NK-92 treated with Interleukin-12 subunit alpha and Interleukin-12 subunit beta, amount 100 ng/mL, for 24 hours (cell line): Measurements from ENCODE around the gene PAX8.

ENCODE experiments used
- DNase-seq: peaks from one replicate; lab custom pipeline; 2025; lab: John Stamatoyannopoulos, UW

Gene PAX8

DNA sequence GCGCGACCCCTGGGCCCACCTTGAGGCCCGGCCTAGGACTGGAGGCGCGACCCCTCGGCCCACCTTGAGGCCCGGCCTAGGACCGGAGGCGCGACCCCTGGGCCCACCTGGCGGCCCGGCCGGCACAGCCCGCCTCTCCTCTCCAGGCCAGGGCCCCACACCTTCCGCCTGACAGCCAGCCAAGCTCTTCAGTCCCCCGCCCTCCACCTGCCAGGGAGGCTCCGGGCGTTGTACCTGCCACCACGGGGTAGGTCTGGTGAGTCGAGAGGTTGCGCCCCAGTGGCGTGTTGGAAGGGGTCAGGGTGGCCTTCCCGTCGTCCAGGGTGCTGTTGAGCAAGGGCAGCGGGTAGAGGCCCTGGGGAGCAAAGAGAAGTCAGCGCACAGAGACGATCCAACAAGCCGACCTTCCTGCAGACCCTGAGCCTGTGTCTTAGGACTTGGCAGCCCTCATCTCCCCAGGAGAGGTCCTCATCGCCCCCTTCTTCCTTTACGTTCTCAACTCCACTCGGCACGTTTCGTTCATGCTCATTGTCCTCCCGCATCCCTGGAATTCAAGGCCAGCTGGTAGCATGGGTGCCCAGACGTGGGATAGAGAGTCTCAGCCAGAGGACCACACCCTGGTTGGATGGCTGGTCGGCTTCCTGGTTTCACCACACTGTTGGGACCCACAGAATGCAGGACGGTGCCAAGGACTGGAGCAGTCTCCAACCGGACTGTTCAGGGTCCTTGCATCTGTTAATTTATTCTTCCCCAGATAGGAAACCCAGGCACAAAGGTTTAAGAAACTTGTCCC lies 42.2 kb downstream of the PAX8 start:
- DNase-seq = no peak

DNA sequence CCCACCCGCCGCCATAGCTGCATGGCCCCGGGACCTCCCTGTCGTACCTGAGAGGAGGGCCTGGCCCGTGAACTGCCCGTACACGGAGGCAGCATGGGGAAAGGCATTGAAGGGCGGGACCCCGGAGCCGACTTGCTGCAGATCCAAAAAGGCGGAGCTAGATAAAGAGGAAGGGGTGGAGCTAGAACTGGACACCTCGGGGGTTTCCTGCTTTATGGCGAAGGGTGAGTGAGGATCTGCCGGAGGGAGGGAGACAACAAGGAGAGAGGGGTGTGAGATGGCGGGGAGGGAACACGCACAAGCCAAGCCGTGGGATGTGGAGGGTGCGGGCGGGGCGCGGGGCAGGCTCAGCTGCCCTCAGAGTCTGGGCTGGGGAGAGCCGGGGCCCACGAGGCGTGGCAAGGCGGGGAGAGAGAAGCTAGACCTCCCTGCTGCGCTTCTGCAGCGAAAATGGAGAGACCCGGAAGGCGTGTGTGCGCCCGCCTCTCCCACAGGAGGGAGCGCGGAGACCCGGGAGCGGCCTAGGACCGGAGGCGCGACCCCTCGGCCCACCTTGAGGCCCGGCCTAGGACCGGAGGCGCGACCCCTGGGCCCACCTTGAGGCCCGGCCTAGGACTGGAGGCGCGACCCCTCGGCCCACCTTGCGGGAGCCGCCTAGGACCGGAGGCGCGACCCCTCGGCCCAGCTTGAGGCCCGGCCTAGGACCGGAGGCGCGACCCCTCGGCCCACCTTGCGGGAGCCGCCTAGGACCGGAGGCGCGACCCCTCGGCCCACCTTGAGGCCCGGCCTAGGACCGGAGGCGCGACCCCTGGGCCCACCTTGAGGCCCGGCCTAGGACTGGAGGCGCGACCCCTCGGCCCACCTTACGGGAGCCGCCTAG lies 43.1 kb downstream of the PAX8 start:
- peak; percentile 50 for DNase-seq

DNA sequence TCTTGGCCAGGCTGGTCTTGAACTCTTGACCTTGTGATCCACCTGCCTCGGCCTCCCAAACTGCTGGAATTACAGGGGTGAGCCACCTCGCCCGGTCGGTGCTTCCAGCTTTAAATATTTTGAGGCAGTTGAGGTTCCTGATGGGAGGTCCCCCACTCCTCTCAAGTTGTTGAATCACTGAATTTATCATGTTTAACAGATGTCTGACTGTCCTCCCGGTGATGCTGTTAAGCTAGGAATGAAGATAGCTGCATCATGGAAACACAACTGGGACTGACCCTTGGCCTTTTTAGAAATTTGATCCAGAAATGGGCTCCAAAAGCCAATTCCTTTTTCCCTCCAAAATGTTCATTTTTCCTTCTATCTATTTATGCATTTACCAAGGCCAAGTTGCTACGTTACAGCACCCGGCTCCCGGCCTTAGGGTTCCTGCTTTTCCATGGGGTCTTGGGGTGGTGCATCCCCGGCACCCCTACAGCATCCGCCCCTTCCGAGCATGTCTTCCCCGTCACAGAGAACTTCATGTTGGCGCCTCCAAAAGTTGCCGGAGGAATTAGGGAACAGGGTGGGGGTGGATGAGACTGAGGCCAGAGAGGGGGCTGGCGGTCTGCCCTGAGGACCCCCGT lies 43.9 kb downstream of the PAX8 start:
- no peak for DNase-seq

DNA sequence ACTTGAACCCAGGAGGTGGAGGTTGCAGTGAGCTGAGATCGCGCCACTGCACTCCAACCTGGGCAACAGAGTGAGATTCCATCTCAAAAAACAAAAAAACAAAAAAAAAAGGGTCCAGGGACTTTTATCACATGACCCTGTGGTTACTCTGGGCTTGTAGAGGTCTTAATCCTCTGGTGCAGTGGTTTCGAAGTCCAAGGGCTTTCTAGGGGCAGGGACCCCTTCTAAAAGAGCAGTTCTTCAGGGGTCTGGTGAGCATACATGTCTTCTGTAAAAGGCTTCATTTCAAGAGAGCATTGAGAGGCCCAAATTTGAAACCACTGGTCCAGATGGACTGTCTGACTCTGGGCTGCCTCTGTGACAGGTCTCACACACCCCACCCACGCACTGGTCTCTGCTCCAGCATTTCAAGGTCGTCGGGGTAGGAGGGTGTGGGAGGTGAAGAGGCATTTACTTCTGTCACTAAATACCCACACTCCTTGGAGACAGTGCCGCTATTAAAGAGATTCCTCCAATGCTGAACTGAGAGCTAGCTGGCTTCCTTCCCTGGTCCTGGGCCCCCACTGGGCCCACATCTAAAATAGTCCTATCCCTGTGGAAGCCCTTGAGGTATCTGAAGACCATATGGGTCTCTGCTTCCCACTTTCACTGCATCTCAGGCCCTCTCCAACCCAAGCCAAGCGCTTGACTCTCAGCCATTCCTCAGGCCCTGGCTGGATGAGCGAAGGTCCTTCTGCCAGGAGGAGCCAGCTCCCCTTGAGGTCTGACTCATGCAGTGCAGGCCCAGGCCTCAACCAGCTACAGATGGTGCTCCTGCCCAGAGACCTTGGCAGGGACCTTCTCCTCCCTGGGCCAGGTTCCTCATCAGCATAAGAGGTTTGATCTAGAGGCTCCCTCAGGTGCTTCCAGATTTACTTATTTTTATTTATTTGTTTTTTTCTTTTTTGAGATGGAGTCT lies 44.8 kb downstream of the PAX8 start:
- DNase-seq = peak; percentile 28

DNA sequence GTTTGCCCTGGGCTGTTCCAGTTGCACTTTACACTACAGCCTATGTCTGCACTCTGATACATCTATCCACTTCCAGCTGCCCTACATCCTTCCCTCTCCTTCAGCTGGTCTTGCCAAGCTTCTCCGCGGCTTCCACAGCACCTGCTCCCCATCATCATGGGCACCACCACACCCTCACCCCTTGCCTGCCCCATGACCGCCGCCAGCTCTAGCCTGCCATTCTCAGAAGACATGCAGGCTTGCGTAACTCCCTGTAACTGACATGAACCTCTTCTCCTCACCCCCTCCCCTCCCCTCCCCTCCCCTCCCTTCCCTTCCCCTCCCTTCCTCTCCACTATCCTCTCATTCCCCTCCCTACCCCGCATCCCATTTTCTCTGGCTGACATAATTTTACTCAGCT lies 46.0 kb downstream of the PAX8 start:
- DNase-seq = no peak

DNA sequence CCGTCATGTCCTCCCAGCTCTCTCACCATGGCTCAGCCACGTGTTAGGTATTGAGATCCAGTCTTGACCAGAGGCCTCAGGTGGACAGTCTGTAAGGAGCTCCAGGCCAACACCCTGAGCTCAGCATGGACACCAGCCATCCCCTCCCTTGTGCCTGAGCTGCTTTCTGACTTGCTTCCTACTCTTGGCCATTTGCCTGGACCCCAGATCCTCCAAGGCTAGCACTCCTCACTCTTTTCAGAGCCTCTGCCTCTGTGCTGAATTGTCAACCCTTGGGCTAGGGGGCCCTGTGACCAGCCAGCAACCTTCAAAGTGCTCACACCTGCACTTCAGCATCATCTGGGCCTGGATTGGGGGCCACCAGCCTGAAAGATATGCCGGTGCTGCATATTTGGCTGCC lies 46.6 kb downstream of the PAX8 start:
- DNase-seq = no peak

DNA sequence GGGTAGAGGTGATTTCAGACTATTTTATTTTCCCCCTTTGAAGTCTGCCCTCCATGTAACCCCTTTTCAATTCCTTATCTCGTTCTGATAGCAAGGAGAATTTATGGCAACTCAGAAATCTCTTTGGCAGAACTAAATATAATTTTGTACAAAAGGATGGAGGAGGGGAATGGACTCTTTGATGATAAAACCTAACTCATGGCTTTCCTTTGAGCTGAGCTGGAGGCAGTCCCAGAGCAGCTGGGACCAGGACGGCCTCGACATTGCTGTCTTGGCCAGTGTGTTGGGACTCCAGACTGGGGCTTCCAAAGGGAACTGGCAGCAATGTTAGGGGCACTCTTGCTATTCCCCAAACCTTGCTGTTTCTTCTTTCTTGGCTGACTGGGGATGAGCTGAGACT lies 47.7 kb downstream of the PAX8 start:
- no peak for DNase-seq

DNA sequence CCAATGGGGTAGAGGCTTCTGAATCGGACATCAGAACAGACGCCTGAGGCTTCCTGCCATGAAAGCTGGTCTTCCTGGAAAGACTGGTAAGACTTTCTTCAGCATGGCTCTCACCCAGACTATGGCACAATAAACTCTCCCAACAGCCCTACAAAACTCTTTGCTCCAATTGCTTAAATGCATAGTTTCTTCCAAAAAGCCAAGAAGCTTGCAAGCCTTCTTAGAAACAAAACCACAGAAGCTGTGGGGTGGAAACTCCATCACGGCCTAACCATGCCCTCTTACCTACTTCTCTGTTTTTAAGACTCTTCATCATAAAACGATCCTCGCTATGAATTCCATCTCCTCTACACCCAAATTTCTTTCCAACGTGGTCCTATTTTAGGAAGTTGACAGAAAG lies 48.2 kb downstream of the PAX8 start:
- DNase-seq = no peak

DNA sequence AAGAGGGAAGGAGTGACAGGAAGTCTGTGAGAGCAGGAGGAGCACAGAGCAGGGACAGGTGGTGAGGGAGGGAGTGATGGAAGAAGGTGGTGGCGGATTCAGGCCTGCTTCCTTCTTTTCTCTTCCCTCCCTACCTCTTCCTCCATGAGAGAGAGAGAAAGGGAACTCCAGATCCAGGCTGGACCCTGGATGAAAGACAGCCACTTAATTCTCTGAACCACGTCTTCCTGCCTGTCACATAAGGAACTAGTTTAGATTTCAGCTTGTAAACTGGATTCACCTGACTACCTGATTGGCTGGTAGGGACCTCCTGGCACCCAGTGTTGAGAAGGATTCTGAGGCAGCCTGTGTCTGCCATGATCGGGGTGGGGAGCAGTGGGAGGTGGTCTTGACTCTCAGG lies 48.9 kb downstream of the PAX8 start:
- DNase-seq = no peak

DNA sequence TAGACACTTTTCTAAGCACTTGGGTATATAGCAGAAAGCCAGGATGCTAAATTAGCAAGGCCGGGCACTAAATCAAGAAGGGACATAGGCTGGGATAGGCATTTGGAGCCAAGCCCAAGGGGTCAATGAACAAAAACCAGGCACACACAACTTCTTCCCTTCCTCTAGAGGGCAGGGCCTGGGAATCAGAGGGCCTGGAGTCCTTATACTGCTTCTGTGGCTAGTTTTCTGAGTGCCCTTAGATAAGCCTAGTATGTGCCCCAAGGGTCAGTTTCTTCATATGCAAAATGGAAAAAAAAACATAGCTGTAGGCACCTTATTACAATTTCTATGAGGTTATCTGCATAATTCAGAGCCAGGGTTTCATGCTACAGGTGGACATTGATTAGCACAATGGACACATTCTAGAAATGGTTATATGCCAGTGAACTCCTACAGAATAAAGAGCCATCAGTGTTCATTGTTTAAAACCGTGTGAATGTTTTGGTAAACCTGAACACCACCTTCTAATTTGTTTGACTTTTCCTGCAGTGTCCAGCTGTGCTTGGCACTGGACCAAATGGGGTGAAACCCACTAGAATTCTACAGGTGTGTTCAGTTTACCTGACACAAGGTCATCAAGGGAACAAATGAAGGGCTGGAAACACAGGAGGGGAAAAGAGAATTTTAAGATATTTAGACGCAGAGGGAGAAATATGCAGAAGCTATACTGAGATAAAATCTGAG lies 49.6 kb downstream of the PAX8 start:
- no peak for DNase-seq

DNA sequence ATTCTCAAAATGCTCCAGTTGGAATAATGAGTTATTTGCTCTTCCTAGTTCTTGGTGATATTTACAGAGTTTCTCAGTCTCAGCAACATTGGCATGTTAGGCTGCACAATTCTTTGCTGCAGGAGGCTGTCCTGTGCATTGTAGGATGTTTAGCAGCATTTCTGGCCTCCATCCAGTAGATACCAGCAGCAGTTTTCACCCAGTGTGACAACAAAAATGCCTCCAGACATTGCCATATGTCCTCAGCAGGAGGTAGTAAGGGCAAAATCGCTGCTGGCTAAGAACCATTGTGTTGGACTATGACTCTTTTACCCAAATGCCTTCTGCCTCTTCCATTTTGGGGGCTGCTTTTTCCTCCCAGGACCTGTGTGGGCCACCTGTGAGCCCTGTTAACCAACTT lies 50.4 kb downstream of the PAX8 start:
- DNase-seq = no peak

DNA sequence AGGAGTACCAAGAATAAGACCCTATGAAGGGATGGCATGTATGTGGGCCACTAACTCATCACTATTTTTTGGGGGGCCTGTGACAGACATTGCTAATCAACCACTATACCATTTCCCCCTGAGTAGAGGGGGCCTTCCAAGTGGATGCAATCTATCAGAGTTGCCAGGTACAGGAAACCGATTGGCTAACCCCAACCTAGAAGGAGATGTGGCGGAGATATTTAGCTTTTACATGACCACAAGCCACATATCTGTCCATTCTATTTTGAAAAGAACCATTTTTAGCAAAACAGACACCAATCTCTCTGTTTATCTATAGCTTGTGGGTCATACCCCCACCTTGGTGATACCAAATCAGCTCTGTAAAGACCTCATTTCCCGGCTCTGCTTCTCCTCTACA lies 51.0 kb downstream of the PAX8 start:
- DNase-seq = no peak

DNA sequence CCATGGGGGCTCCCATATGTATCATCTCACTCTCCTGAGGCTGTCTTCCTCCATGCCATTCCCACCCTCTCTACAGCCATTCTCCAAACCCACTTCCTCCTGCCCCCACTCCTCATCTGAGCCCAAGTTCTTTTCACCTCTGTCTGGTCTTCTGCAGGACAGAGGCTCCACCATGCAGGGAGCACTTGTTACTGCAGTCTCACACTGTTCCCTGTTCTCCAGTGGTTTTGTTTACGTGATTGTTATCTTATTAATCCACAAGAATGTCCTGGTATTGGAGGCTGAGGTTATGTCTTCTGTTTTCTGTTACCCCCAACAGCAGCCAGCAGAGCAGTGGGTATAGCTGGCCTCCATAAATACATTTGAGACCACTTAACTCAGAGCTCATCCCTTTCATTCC lies 51.4 kb downstream of the PAX8 start:
- no peak for DNase-seq

DNA sequence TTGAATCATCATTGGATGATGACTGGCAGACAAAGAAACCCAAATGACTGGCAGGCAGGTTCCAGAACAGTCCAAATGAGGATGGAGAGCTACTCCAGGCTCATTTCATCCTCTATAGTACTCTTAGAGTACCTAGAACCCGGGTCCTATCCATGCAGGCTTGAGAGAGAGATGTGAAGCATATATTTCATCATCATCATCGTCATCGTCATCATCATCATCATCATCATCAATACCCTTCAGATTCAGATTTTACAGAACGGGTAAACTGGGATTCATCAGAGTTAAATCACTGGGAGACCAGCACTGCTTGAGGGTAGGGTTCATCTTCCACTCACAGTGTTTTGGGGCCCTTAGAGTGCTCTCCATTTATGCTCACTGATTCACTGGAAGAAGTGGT lies 52.3 kb downstream of the PAX8 start:
- no peak for DNase-seq

DNA sequence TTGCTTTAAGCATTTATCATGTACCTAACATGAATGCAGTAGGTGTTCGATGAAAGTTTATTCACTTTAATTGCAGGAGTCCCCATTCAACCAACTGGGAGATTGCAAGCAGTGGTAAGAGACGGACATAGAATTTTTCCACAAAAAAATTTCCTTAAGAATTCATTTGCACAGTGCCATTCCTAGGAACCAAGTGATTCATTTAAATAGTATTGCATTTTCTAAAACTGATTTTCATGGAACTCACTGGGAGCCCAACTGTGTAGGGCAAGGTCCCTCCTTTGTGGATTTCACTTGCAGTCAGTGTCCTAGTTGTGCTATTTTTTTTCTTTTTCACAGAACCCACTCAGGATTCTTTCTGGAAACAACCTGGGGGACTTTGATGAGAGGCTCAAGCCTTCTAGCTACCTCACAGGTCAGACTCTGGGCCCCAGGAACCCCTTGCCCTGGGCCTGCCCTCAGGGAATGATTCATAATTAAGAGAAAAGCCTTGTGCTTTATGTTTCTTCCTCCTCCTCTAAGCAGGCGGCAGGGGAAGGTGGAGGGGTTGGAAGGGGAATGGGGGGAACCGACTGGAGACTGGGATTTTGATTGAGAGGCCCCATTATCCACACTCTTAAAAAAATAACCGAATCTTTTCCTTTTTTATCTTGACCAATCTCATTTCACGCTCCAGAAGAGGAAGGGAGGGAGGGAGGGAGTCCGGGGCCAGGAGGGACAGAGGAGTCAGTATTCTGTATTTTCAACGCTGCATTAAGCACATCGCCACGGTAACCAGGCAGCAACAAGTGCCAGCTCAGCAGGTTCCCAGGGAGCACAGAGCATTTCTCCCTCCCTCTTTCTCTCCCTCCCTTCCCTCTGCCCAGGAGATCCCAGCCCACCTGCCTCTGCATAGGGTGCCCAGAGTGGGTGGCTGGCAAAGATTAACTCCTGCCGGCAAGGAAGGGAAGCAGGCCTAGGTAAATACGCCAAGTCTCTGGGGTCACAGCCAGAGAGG lies 53.2 kb downstream of the PAX8 start:
- no peak for DNase-seq

DNA sequence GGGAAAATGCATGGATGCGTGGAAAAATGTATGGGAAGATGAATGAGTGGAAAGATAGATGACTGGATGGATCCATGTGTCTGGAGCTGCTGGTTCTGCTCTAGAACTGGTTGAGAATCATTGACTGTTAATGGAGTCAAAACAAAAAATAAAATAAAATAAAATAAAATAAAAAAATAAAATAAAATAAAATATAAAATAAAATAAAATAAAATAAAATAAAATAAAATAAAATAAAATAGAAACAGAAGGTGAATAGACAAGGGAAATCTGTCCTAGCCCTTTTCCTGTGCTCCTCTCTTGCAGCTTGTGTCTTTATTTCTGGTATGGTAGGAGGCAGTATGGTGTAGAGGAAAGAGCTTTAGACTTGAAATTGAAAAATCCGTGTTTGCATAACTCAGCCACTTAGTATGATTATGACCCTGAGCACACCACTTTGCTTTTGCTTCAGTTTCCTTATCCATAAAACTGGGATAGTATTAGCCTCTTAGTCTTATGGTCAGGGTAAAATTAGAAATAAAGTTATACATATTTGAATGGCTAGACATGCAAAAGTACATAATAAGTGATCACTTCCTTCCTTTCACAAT lies 54.0 kb downstream of the PAX8 start:
- no peak for DNase-seq

DNA sequence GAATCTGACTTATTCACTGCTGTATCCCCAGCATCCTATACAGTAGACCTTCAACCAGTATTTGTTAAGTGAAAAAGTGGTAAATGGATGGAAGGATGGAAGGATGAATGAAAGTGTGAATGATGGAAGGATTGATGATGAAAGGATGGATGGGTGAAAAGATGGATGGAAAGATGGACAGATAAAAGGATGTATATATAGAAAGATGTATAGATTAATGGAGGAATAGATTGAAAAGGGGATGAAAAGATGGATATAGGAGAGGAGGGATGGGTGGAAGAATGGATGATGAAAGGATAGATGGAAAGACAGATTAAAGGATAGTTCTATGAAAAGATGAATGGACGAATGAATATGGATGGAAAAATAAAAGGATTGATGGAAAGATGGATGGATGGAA lies 54.9 kb downstream of the PAX8 start:
- DNase-seq = no peak

DNA sequence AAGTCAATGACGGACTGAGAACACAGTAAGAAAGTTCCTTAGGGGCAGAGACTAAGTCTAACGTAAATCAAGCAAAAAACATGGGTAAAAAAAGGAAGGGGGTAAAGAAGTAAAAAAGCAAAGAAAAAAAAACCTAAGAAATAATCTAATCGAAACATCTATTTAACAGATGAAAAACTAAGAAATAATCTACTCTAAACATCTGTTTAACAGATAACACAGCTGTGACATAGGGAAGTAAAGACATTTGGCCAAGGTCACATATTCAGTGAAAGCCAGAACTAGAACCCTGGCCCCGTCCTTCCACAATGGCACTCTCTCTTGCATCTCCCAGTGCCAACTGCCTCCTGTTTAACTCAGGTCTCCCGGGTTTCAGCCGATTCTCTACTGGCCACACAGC lies 56.9 kb downstream of the PAX8 start:
- no peak for DNase-seq

DNA sequence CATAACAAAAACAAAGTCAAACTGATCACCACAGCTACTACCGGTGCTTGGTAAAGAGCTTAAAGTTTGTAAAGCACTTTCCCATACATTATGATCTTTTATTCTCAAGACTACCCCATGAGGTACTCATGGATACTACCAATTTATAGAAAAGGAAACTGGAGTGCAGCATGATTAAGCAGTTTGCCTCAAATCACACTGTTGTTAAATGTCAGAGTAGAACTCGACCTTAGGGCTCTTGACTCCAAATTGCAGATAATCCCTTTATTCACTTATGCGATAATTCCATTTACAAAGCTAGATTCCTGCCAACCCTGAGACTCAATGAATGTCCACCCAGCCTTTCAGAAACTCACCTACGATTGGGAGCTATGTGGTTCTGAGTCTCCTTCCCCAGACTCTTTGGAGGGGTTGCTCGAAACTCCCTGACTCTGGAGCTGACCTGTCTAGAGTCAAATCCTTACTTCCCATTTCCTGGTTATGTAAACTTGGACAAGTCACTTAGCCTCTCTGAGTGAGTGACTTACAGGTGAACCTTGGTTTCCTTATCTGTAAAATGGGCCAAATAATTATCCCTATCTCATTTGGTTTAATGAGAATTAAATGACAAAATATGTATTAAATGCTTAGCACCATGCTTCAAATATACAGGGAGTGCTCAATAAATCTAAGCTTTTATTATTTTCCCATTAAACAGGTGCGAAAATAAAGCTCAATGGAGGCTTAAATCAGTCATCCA lies 57.6 kb downstream of the PAX8 start:
- DNase-seq = no peak
